B cell (primary cell): ENCODE data around the gene SPINDOC. TPM values are rescaled to one million over a fixed set of nuclear protein-coding genes. Genes with fewer than 3 reads are reported as not detected.

Source experiments
- ATAC-seq: fragments of 200-7000 bp; cut with Tn5 transposase; one replicate; pipeline ENCODE4 v1.10.0; 2021; ENCODE audit warnings: low read depth, mild to moderate bottlenecking, moderate number of reproducible peaks, moderate library complexity
- CTCF ChIA-PET: fragments of 350-600 bp; sonication (Branson Sonifier 250); formaldehyde crosslinking; loops from one replicate; lab custom pipeline; 2021; ENCODE audit warnings: antibody characterized with exemption, inconsistent platforms; lab: Charles Lee
- POLR2A ChIA-PET: fragments of 350-600 bp; sonication (Branson Sonifier 250); formaldehyde crosslinking; loops from one replicate; lab custom pipeline; 2021; ENCODE audit warnings: antibody characterized with exemption; lab: Charles Lee
- DNase-seq: peaks from one replicate; pipeline ENCODE4 v3.0.0; 2013
- H2AFZ ChIP-seq: 2 replicates; pipeline ENCODE4 v1.6.1; 2012; ENCODE audit warnings: mild to moderate bottlenecking, low read depth, low read length; ENCODE audit not compliant: insufficient read depth, poor library complexity, severe bottlenecking
- H3K27ac ChIP-seq, 2 donors: 1 replicate in 1 of 2; 2 replicates in 1 of 2; pipeline ENCODE4 v1.5.1; 2012 to 2013; ENCODE audit warnings: low read length in 2 of 2, mild to moderate bottlenecking in 2 of 2, moderate library complexity in 1 of 2
- H3K27me3 ChIP-seq, 4 experiments: fragments of 200-600 bp in 1 of 4; sonication (generic) in 1 of 4; replicated peaks in 1 of 4; 1 replicate in 2 of 4; 2 replicates in 2 of 4; pipeline versions ENCODE4 v1.6.1 to v1.7.0; 2013 to 2016; ENCODE audit warnings: low read length in 3 of 4, mild to moderate bottlenecking in 2 of 4, mixed read lengths in 1 of 4, moderate library complexity in 1 of 4; ENCODE audit not compliant: insufficient read depth in 4 of 4, control insufficient read depth in 3 of 4; ENCODE audit errors: control extremely low read depth in 1 of 4
- H3K36me3 ChIP-seq, 2 experiments: replicated peaks in 1 of 2; 1 replicate in 1 of 2; 2 replicates in 1 of 2; pipeline versions ENCODE4 v1.6.1 to v1.7.1; 2013; ENCODE audit warnings: low read length in 1 of 2; ENCODE audit not compliant: insufficient read depth in 2 of 2, control insufficient read depth in 1 of 2; ENCODE audit errors: control extremely low read depth in 1 of 2, extremely low read depth in 1 of 2
- H3K4me1 ChIP-seq, 2 donors: fragments of 200-600 bp in 1 of 2; sonication (generic) in 1 of 2; 1 replicate in 1 of 2; 2 replicates in 1 of 2; pipeline versions ENCODE4 v1.5.1 to v1.6.1; 2013 to 2017; ENCODE audit warnings: low read length in 2 of 2; ENCODE audit not compliant: control insufficient read depth in 2 of 2, insufficient read depth in 2 of 2
- H3K4me2 ChIP-seq: replicated peaks from 2 replicates; pipeline ENCODE3; 2012; ENCODE audit warnings: mild to moderate bottlenecking, low read depth, low read length; ENCODE audit not compliant: poor library complexity, severe bottlenecking
- H3K4me3 ChIP-seq, 5 experiments: fragments of 200-600 bp in 1 of 5; sonication (generic) in 1 of 5; 1 replicate in 3 of 5; 2 replicates in 2 of 5; pipeline versions ENCODE4 v1.5.1 to v1.7.0; 2011 to 2016; ENCODE audit warnings: low read length in 4 of 5, mild to moderate bottlenecking in 4 of 5, low read depth in 2 of 5, control low read depth in 1 of 5, moderate library complexity in 1 of 5; ENCODE audit not compliant: insufficient read depth in 1 of 5; ENCODE audit errors: control extremely low read depth in 1 of 5, extremely low read depth in 1 of 5
- H3K79me2 ChIP-seq: fragments of 200-600 bp; sonication (generic); one replicate; pipeline ENCODE4 v1.6.0; 2016; ENCODE audit warnings: low read length; ENCODE audit not compliant: control insufficient read depth, insufficient read depth
- H3K9ac ChIP-seq: fragments of 200-600 bp; sonication (generic); 2 replicates; pipeline ENCODE4 v1.6.1; 2017; ENCODE audit warnings: mild to moderate bottlenecking, low read length, moderate library complexity
- H3K9me3 ChIP-seq, 3 donors: one replicate each; pipeline versions ENCODE4 v1.6.1 to v1.7.1; 2013; ENCODE audit warnings: low read length in 2 of 3; ENCODE audit not compliant: control insufficient read depth in 2 of 3, insufficient read depth in 1 of 3; ENCODE audit errors: control extremely low read depth in 1 of 3
- H4K20me1 ChIP-seq: 2 replicates; pipeline ENCODE4 v1.6.0; 2012; ENCODE audit warnings: mild to moderate bottlenecking, low read length; ENCODE audit not compliant: insufficient read depth, control insufficient read depth, poor library complexity, severe bottlenecking
- H3K27ac Mint-ChIP-seq: one replicate; pipeline ENCODE4 v1.8.0; 2021; ENCODE audit warnings: mixed read lengths
- H3K27me3 Mint-ChIP-seq: one replicate; pipeline ENCODE4 v1.8.0; 2021; ENCODE audit warnings: mixed read lengths
- H3K4me1 Mint-ChIP-seq: one replicate; pipeline ENCODE4 v1.8.0; 2021; ENCODE audit warnings: mixed read lengths
- H3K4me3 Mint-ChIP-seq: one replicate; pipeline ENCODE4 v1.8.0; 2021; ENCODE audit warnings: mixed read lengths
- H3K9me3 Mint-ChIP-seq: one replicate; pipeline ENCODE4 v1.8.0; 2022; ENCODE audit warnings: mixed read lengths; ENCODE audit not compliant: insufficient read depth
- EZH2 ChIP-seq: IDR thresholded peaks from 2 replicates; pipeline ENCODE4 v1.6.1; 2012; ENCODE audit warnings: borderline replicate concordance, low read depth, mild to moderate bottlenecking, moderate library complexity, low read length; ENCODE audit not compliant: insufficient read depth, poor library complexity, severe bottlenecking
- WGBS: methylation state at CpG from one replicate; pipeline ENCODE4 v1.1.5; 2013; ENCODE audit warnings: missing lambda C conversion rate; ENCODE audit not compliant: insufficient coverage; 5-methylcytosine and 5-hydroxymethylcytosine counted together
- intact Hi-C: fragments of 100-400 bp; cut with micrococcal nuclease; formaldehyde crosslinking; loops from one replicate; pipeline ENCODE4 v1.10.0; 2022
- polyA plus RNA-seq: library from polyadenylated mRNA; depleted of rRNA; stranded (reverse); fragments of >200 nt; gene quantifications from 2 replicates; pipeline ENCODE4 v1.2.3, GENCODE V29; 2012
- total RNA-seq, 2 donors: library from RNA; stranded (reverse); fragments of 120-200 nt in 1 of 2; gene quantifications; 1 replicate in 1 of 2; 2 replicates in 1 of 2; pipeline versions ENCODE4 v1.2.3 to v1.2.4, GENCODE V29; 2013 to 2022
- TF ChIP-seq, protein P1 (sequence below): fragments of 200-600 bp; IDR thresholded peaks from one replicate; pipeline ENCODE4 v1.8.0; 2022; ENCODE audit warnings: antibody characterized with exemption, mild to moderate bottlenecking

SPINDOC gene
- total and polyA plus RNA-seq, 2 donors (not counting 1 experiment from before 2014, with no cell fraction given): 10.5 to 23.9 TPM

DNA sequence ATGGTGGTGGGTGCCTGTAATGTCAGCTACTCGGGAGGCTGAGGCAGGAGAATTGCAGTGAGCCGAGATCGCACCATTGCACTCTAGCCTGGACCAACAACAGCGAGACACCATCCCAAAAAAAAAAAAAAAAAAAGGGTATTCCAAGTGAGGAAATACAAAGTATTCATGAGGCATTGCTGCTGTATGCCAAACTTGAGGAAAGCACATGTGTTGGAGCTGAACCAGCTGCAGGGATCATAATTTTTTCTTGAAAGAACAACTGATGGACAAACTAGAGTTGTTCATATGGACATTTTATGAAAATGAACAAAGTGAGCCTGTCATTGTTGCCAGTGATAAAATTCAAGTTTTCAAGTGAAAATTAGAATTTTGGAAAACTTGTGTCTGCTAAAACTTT lies 41.4 kb downstream of the SPINDOC start:
- DNase-seq (no peak), ATAC-seq (no peak)
- H3K27me3 ChIP-seq: no peaks in the 10 kb centered on the region
- intact Hi-C loops: no loop called here
- peaks cover 3 to 17% of the 10 kb centered on the region in 2 experiments for H3K36me3 ChIP-seq
- H3K4me2 ChIP-seq: no peak overlapping the region
- peaks cover 27% of the 10 kb centered on the region for H3K4me1 Mint-ChIP-seq
- TF ChIP-seq EZH2: no peak
- TF ChIP-seq, protein P1, sequence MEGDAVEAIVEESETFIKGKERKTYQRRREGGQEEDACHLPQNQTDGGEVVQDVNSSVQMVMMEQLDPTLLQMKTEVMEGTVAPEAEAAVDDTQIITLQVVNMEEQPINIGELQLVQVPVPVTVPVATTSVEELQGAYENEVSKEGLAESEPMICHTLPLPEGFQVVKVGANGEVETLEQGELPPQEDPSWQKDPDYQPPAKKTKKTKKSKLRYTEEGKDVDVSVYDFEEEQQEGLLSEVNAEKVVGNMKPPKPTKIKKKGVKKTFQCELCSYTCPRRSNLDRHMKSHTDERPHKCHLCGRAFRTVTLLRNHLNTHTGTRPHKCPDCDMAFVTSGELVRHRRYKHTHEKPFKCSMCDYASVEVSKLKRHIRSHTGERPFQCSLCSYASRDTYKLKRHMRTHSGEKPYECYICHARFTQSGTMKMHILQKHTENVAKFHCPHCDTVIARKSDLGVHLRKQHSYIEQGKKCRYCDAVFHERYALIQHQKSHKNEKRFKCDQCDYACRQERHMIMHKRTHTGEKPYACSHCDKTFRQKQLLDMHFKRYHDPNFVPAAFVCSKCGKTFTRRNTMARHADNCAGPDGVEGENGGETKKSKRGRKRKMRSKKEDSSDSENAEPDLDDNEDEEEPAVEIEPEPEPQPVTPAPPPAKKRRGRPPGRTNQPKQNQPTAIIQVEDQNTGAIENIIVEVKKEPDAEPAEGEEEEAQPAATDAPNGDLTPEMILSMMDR: no peak
- ChIA-PET POLR2A (interaction anchor here (0.7 kb wide), 1 partner anchor 85 kb away, joined by 6 read pairs; no protein-coding TSS in a partner anchor), CTCF (interaction anchor here (1.6 kb wide), 1 partner anchor 16 kb away, joined by 3 read pairs; the partner anchor contains the start of gene MARK2)
- no peak overlapping the region for H2AFZ ChIP-seq
- no peak overlapping the region for H3K27ac ChIP-seq
- H3K9ac ChIP-seq: no peak overlapping the region
- H3K4me3 Mint-ChIP-seq: no peak overlapping the region
- H4K20me1 ChIP-seq: peaks cover 61% of the 10 kb centered on the region
- H3K27me3 Mint-ChIP-seq: no peaks in the 10 kb centered on the region
- peaks cover 16 to 17% of the 10 kb centered on the region in 2 donors for H3K4me1 ChIP-seq
- H3K27ac Mint-ChIP-seq: no peak overlapping the region
- no peaks in the 10 kb centered on the region for H3K9me3 ChIP-seq
- H3K4me3 ChIP-seq: no peak overlapping the region
- WGBS: 100% methylated on average over 1 of the region's 4 CpGs
- H3K79me2 ChIP-seq: peaks cover 96% of the 10 kb centered on the region
- H3K9me3 Mint-ChIP-seq: no peaks in the 10 kb centered on the region

DNA sequence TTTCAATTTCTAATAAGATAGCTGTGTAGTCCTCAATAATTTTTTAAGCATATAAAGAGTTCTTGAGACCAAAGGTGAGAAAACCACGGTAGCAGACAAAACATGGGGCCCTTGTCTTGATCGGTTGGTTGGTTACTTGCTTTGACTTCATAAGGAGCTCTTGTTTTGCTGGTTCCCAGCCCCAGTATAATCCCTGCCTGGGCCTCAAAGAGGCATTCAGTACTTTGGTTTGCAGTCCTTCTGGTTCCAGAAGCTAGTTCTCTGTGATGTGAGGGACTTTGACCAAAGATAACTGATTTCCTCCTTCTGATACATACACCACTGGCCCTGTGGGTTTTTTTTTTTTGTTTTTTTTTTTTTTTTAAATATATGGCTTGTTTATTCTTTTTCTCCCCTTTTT lies 42.7 kb downstream of the SPINDOC start:
- H3K27me3 Mint-ChIP-seq: no peaks in the 10 kb centered on the region
- Histone ChIP-seq H3K27ac (peak overlapping the region in 1 of 2 donors; percentile 34), H3K4me3 (no peak overlapping the region), H3K9me3 (no peaks in the 10 kb centered on the region), H4K20me1 (peaks cover 51% of the 10 kb centered on the region), H2AFZ (no peak overlapping the region), H3K36me3 (peaks cover 3 to 17% of the 10 kb centered on the region in 2 experiments), H3K79me2 (peaks cover 96% of the 10 kb centered on the region), H3K27me3 (no peaks in the 10 kb centered on the region), H3K4me2 (no peak overlapping the region), H3K4me1 (peaks cover 10 to 11% of the 10 kb centered on the region in 2 donors), H3K9ac (no peak overlapping the region)
- peaks cover 18% of the 10 kb centered on the region for H3K4me1 Mint-ChIP-seq
- CTCF ChIA-PET: interaction anchor here (0.6 to 1.6 kb wide), 4 partner anchors 18 to 279 kb away, joined by 3 to 4 read pairs (median 4); partner anchors contain the start of genes MARK2 and RTN3
- intact Hi-C loops: no loop called here
- no peak for DNase-seq
- POLR2A ChIA-PET: interaction anchor here (0.6 to 0.7 kb wide), 2 partner anchors 14 to 1032 kb away, joined by 9 to 10 read pairs; no protein-coding TSS in a partner anchor
- TF ChIP-seq EZH2: no peak
- TF ChIP-seq, protein P1: no peak
- H3K4me3 Mint-ChIP-seq: no peak overlapping the region
- H3K27ac Mint-ChIP-seq: no peak overlapping the region
- no CpG with 5 or more reads among the region's 2 CpGs for WGBS
- ATAC-seq: no peak
- H3K9me3 Mint-ChIP-seq: no peaks in the 10 kb centered on the region
